ENCODE results near the gene C14orf132. TPM values are rescaled to one million over a fixed set of nuclear protein-coding genes. Genes with fewer than 3 reads are reported as not detected.

C14orf132 gene
- total and polyA plus RNA-seq, 9 of the 15 experiments (the other 6 are each of a cell fraction or from before 2014, with no cell fraction given) = not detected

GRCh38 chr14:96088481-96088880 lies 49.3 kb downstream of the C14orf132 start (continued):
- TF ChIP-seq CHAMP1 (IDR thresholded peaks at IDR 0.05) (no peak), RFX7 (CRISPR knock-in tag; IDR thresholded peaks at IDR 0.05) (no peak), PTBP1 (IDR thresholded peaks at IDR 0.05; ENCODE audit: low read depth, low read length) (no peak)

GRCh38 chr14:96088911-96089310 lies 49.7 kb downstream of the C14orf132 start:
- H3K27ac ChIP-seq (ENCODE audit: extremely low read depth, low read depth, low read length) = no peak overlapping the region
- ChIA-PET POLR2A (no interaction called here), CTCF (ENCODE audit: low intra/inter-chr PET ratio) (no interaction called here)
- H3K4me2 ChIP-seq (ENCODE audit: insufficient read depth, low read length) = no peak overlapping the region
- TF ChIP-seq RUNX1 (IDR thresholded peaks at IDR 0.05; ENCODE audit: low read depth) (no peak), SIN3A (IDR thresholded peaks at IDR 0.05; ENCODE audit: borderline replicate concordance in 2 of 2, control insufficient read depth in 1 of 2, low read depth in 2 of 2, low read length in 2 of 2) (no peak), ATF6 (CRISPR knock-in tag; IDR thresholded peaks at IDR 0.05) (no peak), ZBTB40 (IDR thresholded peaks at IDR 0.05) (no peak), ZBTB40 (CRISPR knock-in tag; IDR thresholded peaks at IDR 0.05) (no peak)
- no peak overlapping the region for H3K9ac ChIP-seq (ENCODE audit: insufficient read depth in 1 of 2, low read depth in 2 of 2, low read length in 2 of 2)
- FAIRE-seq (no peak), ATAC-seq (no peak), DNase-seq (ENCODE audit: extremely low read depth in 1 of 4, low spot score in 3 of 4) (no peak)
- H3K36me3 ChIP-seq (ENCODE audit: control insufficient read depth, insufficient read depth, low read length) = no peaks in the 10 kb centered on the region
- peaks cover 0 to 43% of the 10 kb centered on the region in 2 experiments; a peak in 3 of 5 replicates for H3K27me3 ChIP-seq (ENCODE audit: control insufficient read depth in 2 of 2, insufficient read depth in 2 of 2, low read length in 2 of 2)
- in situ Hi-C loops (cut with MboI) = no loop called here
- intact Hi-C loops (cut with micrococcal nuclease) = no loop called here
- no peaks in the 10 kb centered on the region for H3K79me2 ChIP-seq (ENCODE audit: control insufficient read depth, insufficient read depth, low read length)
- 0% methylated on average over 6 of the region's 7 CpGs for WGBS (ENCODE audit: insufficient coverage, low coverage, missing lambda C conversion rate)
- H3K9me3 ChIP-seq (replicated peaks; ENCODE audit: control insufficient read depth, insufficient read depth, low read depth, low read length) = no peaks in the 10 kb centered on the region
- BruUV-seq (replicated peaks) = no TSS peak
- H3K4me3 ChIP-seq = no peak overlapping the region
- H3K9me1 ChIP-seq (ENCODE audit: control insufficient read depth, insufficient read depth, low read length) = no peaks in the 10 kb centered on the region
- H2AFZ ChIP-seq (ENCODE audit: low read depth, low read length) = no peak overlapping the region
- no peaks in the 10 kb centered on the region for H4K20me1 ChIP-seq (replicated peaks; ENCODE audit: control insufficient read depth, insufficient read depth, low read length)
- no peaks in the 10 kb centered on the region for H3K4me1 ChIP-seq (replicated peaks in 1 of 2; ENCODE audit: control insufficient read depth in 2 of 2, insufficient read depth in 2 of 2, low read length in 2 of 2)
